ENCODE data around the gene ZSWIM3. TPM values are rescaled to one million over a fixed set of nuclear protein-coding genes. Genes with fewer than 3 reads are reported as not detected.

Gene ZSWIM3
- total RNA-seq, 2 experiments from 2014 or later = 0.36 to 0.44 TPM

DNA sequence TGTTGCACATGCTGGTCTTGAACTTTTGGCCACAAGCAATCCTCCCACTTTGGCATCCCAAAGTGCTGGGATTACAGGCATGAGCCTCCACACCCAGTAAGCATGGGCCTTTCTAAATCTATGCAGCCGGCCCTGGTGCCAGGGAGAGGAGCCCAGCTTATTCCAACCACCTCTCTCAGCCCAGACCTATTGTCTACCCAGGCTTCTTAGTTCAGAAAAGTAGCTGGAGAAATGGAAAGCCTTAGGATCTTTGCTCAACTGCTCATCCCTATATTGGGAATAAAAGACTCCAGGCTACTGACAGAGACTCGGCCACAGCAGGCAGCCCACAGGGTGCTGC is 69.3 kb downstream of the ZSWIM3 start:
- ChIA-PET CTCF (no interaction called here), POLR2A (interaction anchor here (0.6 to 1.2 kb wide), 2 partner anchors 8 to 1006 kb away, joined by 3 to 7 read pairs; partner anchors contain the start of gene PCIF1)
- TF ChIP-seq CTCF (IDR thresholded peaks at IDR 0.05) = no peak
- Histone ChIP-seq H3K4me1 (ENCODE audit: insufficient read depth, low read length) (peaks cover 3% of the 10 kb centered on the region), H3K9me3 (ENCODE audit: control insufficient read depth in 1 of 2, insufficient read depth in 1 of 2, low read length in 2 of 2) (no peaks in the 10 kb centered on the region), H3K36me3 (ENCODE audit: insufficient read depth, low read length) (no peaks in the 10 kb centered on the region), H3K27ac (ENCODE audit: low read depth in 1 of 2, low read length in 2 of 2) (no peak overlapping the region), H3K27me3 (ENCODE audit: control insufficient read depth in 1 of 2, insufficient read depth in 2 of 2, low read length in 2 of 2) (no peaks in the 10 kb centered on the region), H3K4me3 (ENCODE audit: low read length) (no peak overlapping the region)
- ATAC-seq (ENCODE audit: poor library complexity) (no peak), DNase-seq (no peak)
- H3K4me3 Mint-ChIP-seq = no peak overlapping the region
- no peak overlapping the region for H3K27ac Mint-ChIP-seq
- H3K4me1 Mint-ChIP-seq (ENCODE audit: low read depth) = peaks cover 4% of the 10 kb centered on the region
- no peaks in the 10 kb centered on the region for H3K36me3 Mint-ChIP-seq (ENCODE audit: low read depth)
- no peaks in the 10 kb centered on the region for H3K9me3 Mint-ChIP-seq
- intact Hi-C loops (cut with DNase I, micrococcal nuclease) = no loop called here
- H3K27me3 Mint-ChIP-seq = no peaks in the 10 kb centered on the region

DNA sequence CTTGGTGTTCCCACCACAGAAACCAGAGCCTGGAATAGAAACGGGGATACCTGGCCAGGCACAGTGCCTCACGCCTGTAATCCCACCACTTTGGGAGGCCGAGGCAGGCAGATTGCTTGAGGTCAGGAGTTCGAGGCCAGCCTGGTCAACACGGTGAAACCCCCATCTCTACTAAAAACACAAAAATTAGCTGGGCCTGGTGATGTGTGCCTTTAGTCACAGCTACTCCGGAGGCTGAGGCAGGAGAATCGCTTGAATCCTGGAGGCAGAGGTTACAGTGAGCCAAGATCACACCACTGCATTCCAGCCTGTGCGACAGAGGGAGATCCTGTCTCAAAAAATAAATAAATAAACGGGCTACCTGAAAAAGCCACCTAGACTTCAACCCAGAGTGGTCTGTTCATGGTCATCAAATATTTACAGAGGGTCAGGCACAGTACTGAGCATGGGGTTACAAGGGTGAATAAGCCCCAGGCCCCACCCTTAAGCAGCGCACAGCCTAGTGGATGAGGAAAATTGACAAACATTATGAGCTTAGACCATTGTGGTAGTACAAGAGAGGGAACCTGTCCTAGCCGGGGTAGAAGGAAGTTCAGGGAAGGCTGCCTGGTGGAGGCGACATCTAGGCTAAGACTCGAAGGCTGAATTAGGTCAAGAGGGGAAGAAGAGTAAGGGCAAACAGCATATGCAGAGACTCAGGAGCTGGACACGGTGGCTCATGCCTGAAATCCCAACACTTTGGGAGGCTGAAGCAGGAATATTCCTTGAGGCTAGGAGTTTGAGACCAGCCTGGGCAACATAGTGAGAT is 69.9 kb downstream of the ZSWIM3 start:
- DNase-seq = no peak
- no peak overlapping the region for H3K27ac ChIP-seq (ENCODE audit: low read depth in 1 of 2, low read length in 2 of 2)
- Mint-ChIP-seq H3K9me3 (no peaks in the 10 kb centered on the region), H3K27me3 (no peaks in the 10 kb centered on the region), H3K27ac (no peak overlapping the region), H3K36me3 (ENCODE audit: low read depth) (no peaks in the 10 kb centered on the region), H3K4me3 (no peak overlapping the region), H3K4me1 (ENCODE audit: low read depth) (peaks cover 4% of the 10 kb centered on the region)
- ATAC-seq (ENCODE audit: poor library complexity) = no peak
- H3K36me3 ChIP-seq (ENCODE audit: insufficient read depth, low read length) = no peaks in the 10 kb centered on the region
- TF ChIP-seq CTCF (IDR thresholded peaks at IDR 0.05) = no peak
- H3K27me3 ChIP-seq (ENCODE audit: control insufficient read depth in 1 of 2, insufficient read depth in 2 of 2, low read length in 2 of 2) = no peaks in the 10 kb centered on the region
- no peak overlapping the region for H3K4me3 ChIP-seq (ENCODE audit: low read length)
- H3K9me3 ChIP-seq (ENCODE audit: control insufficient read depth in 1 of 2, insufficient read depth in 1 of 2, low read length in 2 of 2) = no peaks in the 10 kb centered on the region
- ChIA-PET CTCF (no interaction called here), POLR2A (interaction anchor here (0.8 to 1.2 kb wide), 2 partner anchors 8 to 36 kb away, joined by 3 to 7 read pairs; partner anchors contain the start of genes CTSA, NEURL2 and PCIF1)
- H3K4me1 ChIP-seq (ENCODE audit: insufficient read depth, low read length) = peaks cover 3% of the 10 kb centered on the region
- intact Hi-C loops (cut with DNase I, micrococcal nuclease) = no loop called here

Other genes starting within 250 kb of the ZSWIM3 start
- gene WFDC10A, start 227.9 kb upstream of the ZSWIM3 start, total RNA-seq = not detected
- gene WFDC9, start 226.3 kb upstream of the ZSWIM3 start, total RNA-seq = not detected
- gene WFDC11, start 187.4 kb upstream of the ZSWIM3 start, total RNA-seq = not detected
- gene WFDC13, start 155.6 kb upstream of the ZSWIM3 start, total RNA-seq = not detected
- not detected for gene WFDC10B, start 152.6 kb upstream of the ZSWIM3 start, total RNA-seq
- not detected for gene SPINT4, start 135.3 kb upstream of the ZSWIM3 start, total RNA-seq
- gene WFDC3, start 65.7 kb upstream of the ZSWIM3 start, total RNA-seq = not detected
- gene DNTTIP1, start 65.7 kb upstream of the ZSWIM3 start, total RNA-seq = 10 to 100 TPM in 1 of 2 experiments, 1 to 10 TPM in 1; 9.3 to 10.4 TPM
- gene UBE2C, start 45.0 kb upstream of the ZSWIM3 start, total RNA-seq = under 1 TPM; 0.52 to 0.64 TPM
- 1 to 10 TPM; 1.2 to 1.5 TPM for gene TNNC2, start 30.3 kb upstream of the ZSWIM3 start, total RNA-seq
- gene SNX21, start 23.8 kb upstream of the ZSWIM3 start, total RNA-seq = under 1 TPM; 0.36 to 0.89 TPM
- gene ACOT8, start 222 bp upstream of the ZSWIM3 start, total RNA-seq = 10 to 100 TPM; 19.1 to 19.9 TPM
- 10 to 100 TPM in 1 of 2 experiments, 1 to 10 TPM in 1; 9.3 to 10.7 TPM for gene ZSWIM1, start 23.6 kb downstream of the ZSWIM3 start, total RNA-seq
- 1 to 10 TPM in 1 of 2 experiments, under 1 TPM in 1; 0.49 to 1.3 TPM for gene SPATA25, start 30.0 kb downstream of the ZSWIM3 start, total RNA-seq
- gene NEURL2, start 33.6 kb downstream of the ZSWIM3 start, total RNA-seq = 1 to 10 TPM; 1.5 to 2.5 TPM
- gene CTSA, start 33.7 kb downstream of the ZSWIM3 start, total RNA-seq = 10 to 100 TPM; 40.3 to 42.6 TPM
- not detected for gene PLTP, start 54.5 kb downstream of the ZSWIM3 start, total RNA-seq
- gene PCIF1, start 77.1 kb downstream of the ZSWIM3 start, total RNA-seq = 100 to 1,000 TPM; 100 TPM
- 10 to 100 TPM; 67.3 to 74.6 TPM for gene ZNF335, start 114.6 kb downstream of the ZSWIM3 start, total RNA-seq
- 1 to 10 TPM; 1.6 to 2.2 TPM for gene MMP9, start 151.3 kb downstream of the ZSWIM3 start, total RNA-seq
- 1 to 10 TPM; 1.3 to 2.4 TPM for gene SLC12A5, start 171.6 kb downstream of the ZSWIM3 start, total RNA-seq
- gene NCOA5, start 232.3 kb downstream of the ZSWIM3 start, total RNA-seq = 10 to 100 TPM in 1 of 2 experiments, 1 to 10 TPM in 1; 9.7 to 10.5 TPM